Amygdala (tissue), 56 donors: ENCODE data around the gene RHOU.

Experiments
- DNase-seq, 56 donors: peaks; one replicate each; lab custom pipeline; 2025; lab: John Stamatoyannopoulos, UW

Gene RHOU

GRCh38 chr1:228782662-228783417 is 47.6 kb downstream of the RHOU start:
- DNase-seq, result no peak

DNA sequence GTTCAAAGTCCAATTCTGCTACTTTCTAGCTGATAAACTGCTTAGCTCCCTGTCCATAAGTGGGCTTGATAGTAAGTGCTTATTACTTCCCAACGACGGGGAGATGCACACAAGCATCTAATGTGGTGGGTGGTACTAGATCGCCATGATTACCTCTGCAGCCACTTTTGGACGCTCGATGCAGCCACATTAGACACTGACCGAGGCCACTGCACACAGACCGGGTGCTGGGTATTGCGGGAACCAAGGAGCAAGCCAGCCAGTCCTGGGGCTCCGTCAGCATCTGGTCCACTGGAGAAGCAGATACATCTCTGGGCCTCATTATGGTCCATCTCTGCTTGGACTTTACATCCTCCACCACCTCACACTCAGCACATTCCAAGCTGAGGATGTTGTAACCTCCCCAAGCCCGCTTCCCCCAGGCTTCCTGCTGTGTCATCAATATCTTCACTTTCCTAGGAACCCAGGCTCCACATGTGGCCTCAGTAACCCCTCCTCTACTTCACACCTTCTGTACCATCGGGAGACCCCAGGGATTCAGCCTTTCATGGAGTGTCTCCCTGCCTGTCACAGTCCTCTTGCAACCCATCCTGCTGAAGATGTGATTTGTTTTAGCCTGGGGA is 48.2 kb downstream of the RHOU start:
- no peak for DNase-seq

- DNase-seq, result no peak
Observed at GRCh38 chr1:228784181-228784580, 48.9 kb downstream of the RHOU start.

GRCh38 chr1:228785366-228786330 is 50.4 kb downstream of the RHOU start:
- peak in 6 of 56 donors; percentile 3 to 25 (median 12) for DNase-seq

GRCh38 chr1:228786361-228787129 is 51.3 kb downstream of the RHOU start:
- no peak for DNase-seq

DNA sequence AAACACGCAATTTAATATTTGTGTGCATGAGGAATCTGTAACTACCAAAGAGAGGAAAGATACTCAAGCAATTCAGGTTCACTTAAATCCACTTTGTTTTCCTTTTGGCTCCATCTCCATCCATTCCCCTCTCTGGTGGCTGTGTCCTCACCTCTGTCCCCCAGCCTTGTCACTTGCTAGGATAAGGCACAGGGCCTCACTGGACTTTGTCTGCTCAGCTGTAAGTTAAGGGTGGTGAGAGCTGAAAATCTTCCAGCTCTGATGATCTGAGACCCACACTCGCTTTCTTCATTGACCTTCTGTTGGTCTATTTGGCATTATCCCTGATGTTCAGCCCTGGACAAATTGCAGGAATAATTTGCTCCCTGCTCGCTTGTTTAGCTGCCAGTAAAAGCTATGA is 56.5 kb downstream of the RHOU start:
- DNase-seq, result no peak

GRCh38 chr1:228792601-228793000 is 57.3 kb downstream of the RHOU start:
- DNase-seq, result no peak

DNA sequence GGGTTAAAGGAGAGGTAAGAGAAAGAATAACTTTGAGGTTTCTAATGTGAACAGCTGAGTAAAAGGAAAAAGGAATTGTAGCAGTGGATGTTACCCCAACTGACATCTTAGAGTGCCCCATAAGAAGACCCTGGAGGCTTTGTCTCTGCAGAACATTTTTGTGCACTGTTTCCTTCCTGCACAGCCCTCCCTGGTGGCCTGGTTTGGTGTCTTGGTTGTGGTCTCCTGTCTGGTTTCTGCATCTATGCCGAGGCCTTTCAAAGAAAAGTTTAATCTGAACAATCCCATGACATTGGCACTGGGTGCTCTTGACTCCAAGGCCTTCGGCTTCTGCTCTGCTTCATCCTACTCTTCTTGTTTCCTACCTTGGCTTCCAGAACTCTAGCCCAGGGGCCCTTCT is 57.8 kb downstream of the RHOU start:
- DNase-seq, result no peak

DNA sequence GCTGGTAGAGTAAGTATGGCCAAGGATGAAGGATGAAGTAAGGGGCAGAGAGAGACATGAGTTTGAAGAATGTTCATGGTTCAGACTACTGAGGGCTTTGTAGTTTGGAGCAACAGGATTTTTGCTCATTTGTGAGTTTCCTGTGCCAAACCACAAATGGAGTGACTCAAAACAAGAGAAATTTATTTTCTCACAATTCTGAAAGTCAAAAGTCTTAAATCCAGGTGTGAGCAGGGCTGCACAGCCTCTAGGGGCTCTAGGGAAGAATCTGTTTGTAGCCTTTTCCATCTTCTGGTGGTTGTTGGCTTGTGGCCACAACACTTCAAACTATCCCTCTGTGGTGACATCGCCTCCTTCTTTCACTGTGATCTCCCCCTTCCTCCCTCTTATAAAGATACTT is 58.9 kb downstream of the RHOU start:
- DNase-seq, result no peak

DNA sequence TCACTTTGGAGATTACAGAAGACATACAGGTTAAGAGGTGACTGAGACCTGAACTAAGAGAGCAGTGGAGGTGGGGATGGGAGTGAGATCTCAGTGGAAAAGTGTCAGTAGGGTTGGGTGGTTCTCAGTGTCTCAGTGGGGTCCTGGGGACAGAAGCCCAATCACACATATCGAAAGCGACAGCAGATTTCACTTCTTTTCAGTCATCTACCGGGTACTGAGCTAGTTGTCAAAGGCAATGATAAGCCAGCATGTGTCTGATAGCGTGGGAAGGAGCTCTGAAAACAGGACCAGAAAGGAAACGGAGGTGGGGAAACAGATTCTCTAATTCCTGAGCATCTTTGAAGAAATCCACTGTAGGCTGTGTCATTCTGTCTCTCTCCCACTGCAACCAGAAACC is 59.5 kb downstream of the RHOU start:
- peak in 4 of 56 donors; percentile 9 to 18 (median 12) for DNase-seq

- DNase-seq, result no peak
Observed at GRCh38 chr1:228795596-228795995, 60.3 kb downstream of the RHOU start.
